ENCODE measurements around the gene RIPK4.

DNA sequence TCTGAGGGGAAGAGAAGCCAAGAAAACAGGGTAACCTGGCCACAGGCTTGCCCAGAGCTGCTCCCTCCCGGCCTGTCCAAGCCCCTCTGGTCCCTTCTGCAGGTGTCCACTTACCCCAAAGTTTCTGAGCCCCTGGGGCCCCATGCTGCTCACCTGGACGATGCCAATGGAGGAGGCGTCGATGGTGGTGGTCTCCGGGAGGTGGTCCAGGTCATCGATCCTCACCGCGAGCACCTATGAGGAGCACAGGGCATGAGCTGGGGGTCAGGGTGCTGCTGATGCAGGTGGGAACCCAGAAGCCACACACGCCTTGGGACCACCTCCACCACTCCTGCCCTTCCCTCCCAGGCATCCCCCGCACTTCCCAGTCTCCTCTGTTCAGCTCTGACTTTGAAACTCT is 37.5 kb upstream of the RIPK4 start:
- TF ChIP-seq, protein P1, sequence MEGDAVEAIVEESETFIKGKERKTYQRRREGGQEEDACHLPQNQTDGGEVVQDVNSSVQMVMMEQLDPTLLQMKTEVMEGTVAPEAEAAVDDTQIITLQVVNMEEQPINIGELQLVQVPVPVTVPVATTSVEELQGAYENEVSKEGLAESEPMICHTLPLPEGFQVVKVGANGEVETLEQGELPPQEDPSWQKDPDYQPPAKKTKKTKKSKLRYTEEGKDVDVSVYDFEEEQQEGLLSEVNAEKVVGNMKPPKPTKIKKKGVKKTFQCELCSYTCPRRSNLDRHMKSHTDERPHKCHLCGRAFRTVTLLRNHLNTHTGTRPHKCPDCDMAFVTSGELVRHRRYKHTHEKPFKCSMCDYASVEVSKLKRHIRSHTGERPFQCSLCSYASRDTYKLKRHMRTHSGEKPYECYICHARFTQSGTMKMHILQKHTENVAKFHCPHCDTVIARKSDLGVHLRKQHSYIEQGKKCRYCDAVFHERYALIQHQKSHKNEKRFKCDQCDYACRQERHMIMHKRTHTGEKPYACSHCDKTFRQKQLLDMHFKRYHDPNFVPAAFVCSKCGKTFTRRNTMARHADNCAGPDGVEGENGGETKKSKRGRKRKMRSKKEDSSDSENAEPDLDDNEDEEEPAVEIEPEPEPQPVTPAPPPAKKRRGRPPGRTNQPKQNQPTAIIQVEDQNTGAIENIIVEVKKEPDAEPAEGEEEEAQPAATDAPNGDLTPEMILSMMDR (conservative IDR thresholded peaks at IDR 0.05; ENCODE audit: low read depth, low read length): no peak
- TF ChIP-seq EZH2 (IDR thresholded peaks at IDR 0.05; ENCODE audit: borderline replicate concordance, low read depth, low read length, poor library complexity, severe bottlenecking): no peak
